Measurements from ENCODE around the gene WAPL. TPM values are rescaled to one million over a fixed set of nuclear protein-coding genes. Genes with fewer than 3 reads are reported as not detected.

Gene WAPL
- total RNA-seq, 2 experiments from 2014 or later = 34.3 TPM

- H3K27ac Mint-ChIP-seq = peak overlapping the region; percentile 81
- DNase-seq (no peak), ATAC-seq (ENCODE audit: poor library complexity) (no peak)
- Histone ChIP-seq H3K9me3 (ENCODE audit: control insufficient read depth in 1 of 2, insufficient read depth in 1 of 2, low read length in 2 of 2) (no peaks in the 10 kb centered on the region), H3K36me3 (ENCODE audit: insufficient read depth, low read length) (peaks cover 66% of the 10 kb centered on the region), H3K4me3 (ENCODE audit: low read length) (no peak overlapping the region), H3K27me3 (ENCODE audit: control insufficient read depth in 1 of 2, insufficient read depth in 2 of 2, low read length in 2 of 2) (no peaks in the 10 kb centered on the region), H3K4me1 (ENCODE audit: insufficient read depth, low read length) (peaks cover 3% of the 10 kb centered on the region), H3K27ac (ENCODE audit: low read depth in 1 of 2, low read length in 2 of 2) (no peak overlapping the region)
- no peaks in the 10 kb centered on the region for H3K9me3 Mint-ChIP-seq
- POLR2A ChIA-PET = interaction anchor here (2.2 kb wide), 1 partner anchor 50 kb away, joined by 5 read pairs; no protein-coding TSS in a partner anchor
- peaks cover 89% of the 10 kb centered on the region for H3K36me3 Mint-ChIP-seq (ENCODE audit: low read depth)
- TF ChIP-seq CTCF (IDR thresholded peaks at IDR 0.05) = no peak
- H3K27me3 Mint-ChIP-seq = no peaks in the 10 kb centered on the region
- intact Hi-C loops (cut with DNase I, micrococcal nuclease) = loop anchor here (5.0 to 10.0 kb wide), 2 partner anchors 48 to 65 kb away; no protein-coding TSS in a partner anchor
- CTCF ChIA-PET = no interaction called here
- H3K4me3 Mint-ChIP-seq = no peak overlapping the region
- peaks cover 38% of the 10 kb centered on the region for H3K4me1 Mint-ChIP-seq (ENCODE audit: low read depth)
These were observed 71.5 kb downstream of the WAPL start for GRCh38 chr10:86449926-86450558.

- ATAC-seq (ENCODE audit: poor library complexity) (no peak), DNase-seq (no peak)
- no peaks in the 10 kb centered on the region for H3K27me3 Mint-ChIP-seq
- H3K27me3 ChIP-seq (ENCODE audit: control insufficient read depth in 1 of 2, insufficient read depth in 2 of 2, low read length in 2 of 2) = no peaks in the 10 kb centered on the region
- ChIA-PET CTCF (no interaction called here), POLR2A (no interaction called here)
- H3K27ac ChIP-seq (ENCODE audit: low read depth in 1 of 2, low read length in 2 of 2) = no peak overlapping the region
- peaks cover 38% of the 10 kb centered on the region for H3K4me1 Mint-ChIP-seq (ENCODE audit: low read depth)
- no peaks in the 10 kb centered on the region for H3K9me3 ChIP-seq (ENCODE audit: control insufficient read depth in 1 of 2, insufficient read depth in 1 of 2, low read length in 2 of 2)
- TF ChIP-seq CTCF (IDR thresholded peaks at IDR 0.05) = no peak
- H3K4me1 ChIP-seq (ENCODE audit: insufficient read depth, low read length) = peaks cover 3% of the 10 kb centered on the region
- no peak overlapping the region for H3K4me3 ChIP-seq (ENCODE audit: low read length)
- peaks cover 70% of the 10 kb centered on the region for H3K36me3 ChIP-seq (ENCODE audit: insufficient read depth, low read length)
- intact Hi-C loops (cut with DNase I, micrococcal nuclease) = loop anchor here in 1 of 2 experiments (5.0 kb wide), 1 partner anchor 45 kb away; no protein-coding TSS in a partner anchor
- H3K27ac Mint-ChIP-seq = peak overlapping the region; percentile 76
- H3K9me3 Mint-ChIP-seq = no peaks in the 10 kb centered on the region
- H3K4me3 Mint-ChIP-seq = no peak overlapping the region
- H3K36me3 Mint-ChIP-seq (ENCODE audit: low read depth) = peaks cover 95% of the 10 kb centered on the region
These were observed 74.2 kb downstream of the WAPL start for GRCh38 chr10:86447432-86447831.

DNA sequence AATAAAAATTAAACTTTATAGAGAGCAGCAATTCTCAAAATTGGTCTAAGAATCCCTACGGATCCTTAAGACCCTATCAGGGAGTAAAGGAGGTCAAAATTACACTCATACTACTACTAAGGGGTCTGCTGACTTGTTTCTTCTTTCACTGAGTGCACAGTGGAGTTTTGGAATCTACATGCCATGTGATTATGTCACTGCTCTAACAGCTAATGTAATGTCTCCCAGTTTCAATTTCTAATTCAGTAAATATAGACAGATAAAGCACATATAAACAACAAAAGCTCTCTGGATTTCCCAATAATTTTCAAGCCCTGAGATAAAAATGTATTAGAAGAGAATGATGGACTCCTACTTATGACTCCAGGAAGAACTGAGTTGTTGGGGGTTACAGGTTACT, 74.6 kb downstream of the WAPL start:
- no peak overlapping the region for H3K4me3 Mint-ChIP-seq
- H3K27ac Mint-ChIP-seq = peak overlapping the region; percentile 76
- no peaks in the 10 kb centered on the region for H3K27me3 Mint-ChIP-seq
- ChIA-PET CTCF (no interaction called here), POLR2A (no interaction called here)
- no peak for TF ChIP-seq CTCF (IDR thresholded peaks at IDR 0.05)
- H3K36me3 Mint-ChIP-seq (ENCODE audit: low read depth) = peaks cover 95% of the 10 kb centered on the region
- no peaks in the 10 kb centered on the region for H3K9me3 ChIP-seq (ENCODE audit: control insufficient read depth in 1 of 2, insufficient read depth in 1 of 2, low read length in 2 of 2)
- no peaks in the 10 kb centered on the region for H3K27me3 ChIP-seq (ENCODE audit: control insufficient read depth in 1 of 2, insufficient read depth in 2 of 2, low read length in 2 of 2)
- intact Hi-C loops (cut with DNase I, micrococcal nuclease) = loop anchor here in 1 of 2 experiments (5.0 kb wide), 1 partner anchor 45 kb away; no protein-coding TSS in a partner anchor
- H3K36me3 ChIP-seq (ENCODE audit: insufficient read depth, low read length) = peaks cover 70% of the 10 kb centered on the region
- H3K9me3 Mint-ChIP-seq = no peaks in the 10 kb centered on the region
- peaks cover 3% of the 10 kb centered on the region for H3K4me1 ChIP-seq (ENCODE audit: insufficient read depth, low read length)
- H3K4me1 Mint-ChIP-seq (ENCODE audit: low read depth) = peaks cover 38% of the 10 kb centered on the region
- ATAC-seq (ENCODE audit: poor library complexity) (no peak), DNase-seq (no peak)
- H3K27ac ChIP-seq (ENCODE audit: low read depth in 1 of 2, low read length in 2 of 2) = no peak overlapping the region
- H3K4me3 ChIP-seq (ENCODE audit: low read length) = no peak overlapping the region

All from CD4-positive, alpha-beta T cell (primary cell).